Effector memory CD4-positive, alpha-beta T cell (primary cell): ENCODE measurements around the gene PTX4.

ENCODE experiments used
- DNase-seq, 3 donors: peaks; one replicate each; pipeline ENCODE4 v3.0.0-alpha.2; 2020
- H3K27ac ChIP-seq: 2 replicates; pipeline ENCODE4 v1.7.0; 2013; ENCODE audit warnings: mild to moderate bottlenecking, low read length, moderate library complexity; ENCODE audit not compliant: insufficient read depth, poor library complexity, severe bottlenecking
- H3K27me3 ChIP-seq: replicated peaks from 2 replicates; pipeline ENCODE4 v1.7.0; 2013; ENCODE audit warnings: mild to moderate bottlenecking, low read length; ENCODE audit not compliant: insufficient read depth, control insufficient read depth, poor library complexity, severe bottlenecking
- H3K36me3 ChIP-seq: 2 replicates; pipeline ENCODE4 v1.7.0; 2013; ENCODE audit warnings: mild to moderate bottlenecking, low read length, moderate library complexity; ENCODE audit not compliant: control insufficient read depth, insufficient read depth
- H3K4me1 ChIP-seq: 2 replicates; pipeline ENCODE4 v1.7.0; 2013; ENCODE audit warnings: low read length, mild to moderate bottlenecking; ENCODE audit not compliant: control insufficient read depth, insufficient read depth, poor library complexity, severe bottlenecking
- H3K4me3 ChIP-seq: 2 replicates; pipeline ENCODE4 v1.7.0; 2013; ENCODE audit warnings: low read length, low read depth, mild to moderate bottlenecking; ENCODE audit not compliant: insufficient read depth, poor library complexity, severe bottlenecking
- H3K9me3 ChIP-seq: 2 replicates; pipeline ENCODE4 v1.7.0; 2013; ENCODE audit warnings: mild to moderate bottlenecking, low read length, moderate library complexity; ENCODE audit not compliant: control insufficient read depth

The PTX4 gene

DNA sequence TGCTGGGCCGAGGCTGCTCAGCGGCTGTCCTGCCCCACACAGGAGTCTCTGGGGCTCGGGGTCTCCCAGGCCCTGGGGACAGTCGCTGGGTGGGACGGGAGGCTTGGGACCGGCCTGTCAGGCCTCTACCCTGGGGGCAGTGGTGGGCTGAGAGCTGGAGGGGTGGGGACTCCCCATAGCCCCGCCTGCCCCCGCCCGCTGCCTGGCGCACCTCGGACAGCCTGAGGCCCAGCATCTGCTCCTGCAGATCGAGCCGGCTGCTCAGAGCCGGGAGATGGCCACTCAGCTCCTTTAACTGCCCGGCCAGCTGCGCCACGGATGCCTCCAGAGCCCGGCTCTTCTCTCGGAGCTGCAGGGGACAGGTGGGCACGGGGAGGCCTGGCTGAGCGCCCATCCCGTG lies 51.1 kb downstream of the PTX4 start:
- no peaks in the 10 kb centered on the region for H3K9me3 ChIP-seq
- no peak overlapping the region for H3K27ac ChIP-seq
- no peaks in the 10 kb centered on the region for H3K27me3 ChIP-seq
- H3K4me1 ChIP-seq, result no peaks in the 10 kb centered on the region
- no peak overlapping the region for H3K4me3 ChIP-seq
- DNase-seq, result no peak
- H3K36me3 ChIP-seq, result no peaks in the 10 kb centered on the region

DNA sequence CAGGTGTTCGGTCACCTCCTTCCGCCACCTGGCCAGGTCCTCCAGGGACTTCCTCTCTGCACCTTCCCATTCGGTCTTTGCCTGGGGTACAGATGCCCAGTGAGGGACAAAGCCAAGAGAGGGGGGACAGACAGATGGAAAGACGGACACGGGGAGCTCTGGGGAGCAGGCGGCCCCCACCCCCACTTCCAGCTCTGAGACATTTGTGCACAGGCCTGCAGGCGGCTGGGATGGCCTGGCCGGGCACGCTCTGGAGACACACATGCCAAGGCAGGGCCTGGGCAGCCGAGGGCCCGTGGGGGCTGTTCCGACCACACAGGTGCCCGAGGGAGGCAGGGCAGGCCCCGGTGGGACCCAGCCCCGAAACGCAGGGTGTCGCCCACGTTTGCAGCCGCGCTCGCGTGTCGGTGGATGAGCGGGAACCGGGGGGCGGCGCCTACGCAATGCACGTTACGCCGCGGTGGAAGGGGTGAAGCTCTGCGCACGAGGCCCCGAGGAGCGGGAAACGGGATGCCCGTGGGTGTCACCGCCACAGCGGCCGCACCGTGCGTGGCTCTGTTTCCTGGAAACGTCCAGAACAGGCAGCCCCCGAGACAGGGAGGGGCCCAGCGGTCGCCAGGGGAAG lies 51.9 kb downstream of the PTX4 start:
- no peak overlapping the region for H3K27ac ChIP-seq
- no peaks in the 10 kb centered on the region for H3K9me3 ChIP-seq
- H3K4me3 ChIP-seq, result no peak overlapping the region
- H3K27me3 ChIP-seq, result no peaks in the 10 kb centered on the region
- H3K36me3 ChIP-seq, result no peaks in the 10 kb centered on the region
- no peak for DNase-seq
- no peaks in the 10 kb centered on the region for H3K4me1 ChIP-seq

DNA sequence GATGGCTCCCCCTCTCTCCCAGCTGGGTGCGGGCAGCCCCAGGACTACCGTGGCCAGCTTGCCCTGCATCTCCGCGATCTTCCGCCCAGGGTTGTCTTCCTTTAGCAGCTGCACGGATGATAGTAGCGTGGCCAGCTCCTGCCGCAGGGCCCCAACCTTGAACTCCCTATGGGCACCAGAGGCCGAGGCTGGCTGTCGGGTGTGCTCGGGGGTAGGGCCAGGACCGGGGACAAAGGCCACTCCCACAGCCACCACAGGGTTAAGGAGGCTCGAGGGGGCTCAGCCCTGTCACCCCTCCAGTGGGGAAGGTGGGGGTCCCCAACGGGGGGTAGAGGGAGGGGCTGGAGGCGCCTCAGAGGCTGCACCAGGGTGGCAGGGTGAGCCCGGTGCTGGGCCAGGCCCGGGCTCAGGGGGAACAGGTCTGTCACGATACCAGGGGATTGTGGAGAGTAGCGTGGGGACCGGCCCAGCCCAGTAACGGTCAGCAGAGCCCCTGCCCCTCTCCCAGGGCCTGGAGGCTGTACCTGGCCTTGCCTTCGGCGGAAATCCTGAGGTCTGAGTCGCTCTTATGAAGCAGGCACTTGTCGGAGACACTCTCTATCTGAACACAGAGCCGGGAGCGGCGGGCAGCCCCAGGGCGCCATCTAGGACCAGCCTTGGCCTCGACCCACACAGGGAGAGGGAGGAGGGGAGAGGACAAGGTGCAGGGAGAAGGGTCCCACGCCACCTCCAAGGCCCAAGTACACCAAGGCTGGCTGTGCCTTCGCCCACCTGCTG lies 52.6 kb downstream of the PTX4 start:
- no peak overlapping the region for H3K4me3 ChIP-seq
- no peaks in the 10 kb centered on the region for H3K27me3 ChIP-seq
- H3K9me3 ChIP-seq, result no peaks in the 10 kb centered on the region
- H3K36me3 ChIP-seq, result no peaks in the 10 kb centered on the region
- no peak for DNase-seq
- no peaks in the 10 kb centered on the region for H3K4me1 ChIP-seq
- H3K27ac ChIP-seq, result no peak overlapping the region
